Right atrium auricular region (tissue), 2 donors: ENCODE measurements around the gene SCN8A. TPM values are rescaled to one million over a fixed set of nuclear protein-coding genes. Genes with fewer than 3 reads are reported as not detected.
"Not testable (repeated sequence)": the region's sequence is repeated elsewhere in the genome, so short reads cannot be mapped to it uniquely, and the experiment has no call there.

ENCODE experiments used
- DNase-seq: peaks from one replicate; pipeline ENCODE4 v3.0.0-alpha.2; 2019; ENCODE audit warnings: low spot score
- H3K27ac ChIP-seq, 2 donors: fragments of 200-600 bp; sonication (generic); 1 replicate in 1 of 2; 2 replicates in 1 of 2; pipeline ENCODE4 v1.5.1; 2016 to 2019
- H3K27me3 ChIP-seq, 2 donors: fragments of 200-600 bp; sonication (generic); one replicate each; pipeline versions ENCODE4 v1.5.1 to v1.6.0; 2017 to 2019
- H3K36me3 ChIP-seq: fragments of 200-600 bp; sonication (generic); one replicate; pipeline ENCODE4 v1.5.1; 2016
- H3K4me1 ChIP-seq, 2 donors: fragments of 200-600 bp; sonication (generic); one replicate each; pipeline versions ENCODE4 v1.5.1 to v1.6.0; 2017 to 2019
- H3K4me3 ChIP-seq, 2 donors: fragments of 200-600 bp; sonication (generic); 1 replicate in 1 of 2; 2 replicates in 1 of 2; pipeline ENCODE4 v1.5.1; 2017 to 2019; ENCODE audit warnings: mild to moderate bottlenecking in 1 of 2, moderate library complexity in 1 of 2
- H3K9me3 ChIP-seq, 2 donors: fragments of 200-600 bp; sonication (generic); one replicate each; pipeline ENCODE4 v1.5.1; 2019
- CTCF ChIP-seq, 2 donors: fragments of 200-600 bp; sonication (generic); IDR thresholded peaks; one replicate each; pipeline ENCODE4 v1.5.1; 2019; ENCODE audit warnings: antibody characterized with exemption in 2 of 2
- total RNA-seq, 2 donors: library from RNA; depleted of rRNA; stranded (reverse); fragments of >200 nt; gene quantifications; one replicate each; pipeline ENCODE4 v1.1.0, GENCODE V29; 2016

SCN8A gene
- total RNA-seq, 2 donors from 2014 or later = 0.19 to 0.24 TPM

GRCh38 chr12:51788876-51789275 lies 197.8 kb downstream of the SCN8A start:
- Histone ChIP-seq H3K9me3 (no peaks in the 10 kb centered on the region), H3K4me1 (no peaks in the 10 kb centered on the region)
- no peak for TF ChIP-seq CTCF (IDR thresholded peaks at IDR 0.05)

DNA sequence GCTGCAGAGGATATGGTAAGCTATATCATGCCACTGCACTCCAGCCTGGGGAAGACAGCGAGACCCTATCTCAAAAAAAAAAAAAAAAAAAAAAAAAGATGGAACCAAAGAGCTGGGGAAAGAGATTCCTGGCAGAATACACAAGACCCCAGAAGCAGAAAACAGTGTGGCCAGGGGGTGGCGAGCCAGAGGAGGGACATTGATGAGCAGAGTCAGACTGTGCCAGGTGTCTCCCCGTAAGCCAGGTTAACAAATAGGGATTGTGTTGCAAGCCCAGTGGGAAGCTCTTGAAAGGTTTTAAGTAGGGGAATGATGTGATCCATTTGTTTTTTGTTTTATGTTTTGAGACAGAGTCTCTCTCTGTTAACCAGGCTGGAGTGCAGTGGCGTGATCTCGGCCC lies 201.4 kb downstream of the SCN8A start:
- H3K27ac ChIP-seq = no peak overlapping the region
- no peaks in the 10 kb centered on the region for H3K4me1 ChIP-seq
- TF ChIP-seq CTCF (IDR thresholded peaks at IDR 0.05) = no peak
- no peaks in the 10 kb centered on the region for H3K36me3 ChIP-seq
- no peaks in the 10 kb centered on the region for H3K9me3 ChIP-seq
- H3K4me3 ChIP-seq = no peak overlapping the region
- DNase-seq = no peak
- no peaks in the 10 kb centered on the region for H3K27me3 ChIP-seq

More at GRCh38 chr12:51788876-51789275, 197.8 kb downstream of the SCN8A start:
- no peak overlapping the region for H3K27ac ChIP-seq
- H3K27me3 ChIP-seq = no peaks in the 10 kb centered on the region
- no peak overlapping the region for H3K4me3 ChIP-seq
- no peak for DNase-seq
- H3K36me3 ChIP-seq = no peaks in the 10 kb centered on the region

DNA sequence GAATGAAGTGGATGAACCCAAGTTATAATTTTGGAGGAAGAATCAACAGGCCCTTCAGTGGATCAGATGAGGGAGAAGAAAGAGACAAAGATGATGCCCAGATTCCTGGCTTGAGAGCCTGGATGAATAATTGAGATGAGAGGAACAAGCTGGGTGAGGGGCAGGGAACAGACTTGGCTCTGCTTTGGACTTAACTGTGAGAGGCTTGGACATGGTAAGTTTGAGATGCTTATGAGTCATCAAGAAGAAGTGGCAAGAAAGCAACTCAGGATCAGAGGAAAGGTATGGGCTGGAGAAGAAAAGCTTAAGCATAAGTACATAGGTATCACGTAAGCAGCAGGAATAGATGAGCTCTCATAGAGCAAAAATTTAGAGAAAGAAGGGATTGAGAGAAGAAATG lies 202.2 kb downstream of the SCN8A start:
- no peak overlapping the region for H3K4me3 ChIP-seq
- no peak overlapping the region for H3K27ac ChIP-seq
- H3K27me3 ChIP-seq = no peaks in the 10 kb centered on the region
- no peaks in the 10 kb centered on the region for H3K4me1 ChIP-seq
- no peaks in the 10 kb centered on the region for H3K9me3 ChIP-seq
- H3K36me3 ChIP-seq = no peaks in the 10 kb centered on the region
- no peak for TF ChIP-seq CTCF (IDR thresholded peaks at IDR 0.05)
- DNase-seq = no peak

- no peaks in the 10 kb centered on the region for H3K9me3 ChIP-seq
- TF ChIP-seq CTCF (IDR thresholded peaks at IDR 0.05) = no peak
- no peaks in the 10 kb centered on the region for H3K4me1 ChIP-seq
- DNase-seq = no peak
- H3K4me3 ChIP-seq = no peak overlapping the region
- no peaks in the 10 kb centered on the region for H3K27me3 ChIP-seq
- H3K36me3 ChIP-seq = no peaks in the 10 kb centered on the region
- no peak overlapping the region for H3K27ac ChIP-seq
Measured at GRCh38 chr12:51797301-51797700, 206.3 kb downstream of the SCN8A start.

GRCh38 chr12:51798051-51798450 lies 207.0 kb downstream of the SCN8A start:
- DNase-seq, H3K36me3 ChIP-seq, H3K27me3 ChIP-seq, H3K4me1 ChIP-seq, H3K9me3 ChIP-seq, H3K27ac ChIP-seq, H3K4me3 ChIP-seq: not testable (repeated sequence)

DNA sequence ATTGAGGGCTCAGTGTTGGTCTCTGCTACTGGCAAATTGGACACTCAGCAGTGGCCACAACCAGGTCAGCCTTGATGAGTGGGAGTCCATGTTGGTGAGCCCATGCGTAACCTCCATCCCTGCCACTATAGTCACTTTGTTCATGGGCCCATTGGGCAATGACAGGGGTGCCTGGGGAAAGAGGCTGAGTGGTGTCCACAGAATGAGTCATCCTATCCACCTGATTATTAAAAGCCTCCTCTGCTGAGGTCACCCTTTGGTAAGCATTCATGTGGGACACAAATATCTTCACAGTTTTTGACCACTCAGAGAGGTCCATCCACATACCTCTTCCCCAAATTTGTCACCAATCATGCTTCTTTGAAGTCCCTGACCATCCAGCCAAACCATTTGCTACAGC lies 207.5 kb downstream of the SCN8A start:
- Histone ChIP-seq H3K27me3 (no peaks in the 10 kb centered on the region), H3K27ac (no peak overlapping the region), H3K4me1 (no peaks in the 10 kb centered on the region), H3K4me3 (no peak overlapping the region), H3K9me3 (no peaks in the 10 kb centered on the region), H3K36me3 (no peaks in the 10 kb centered on the region)
- no peak for TF ChIP-seq CTCF (IDR thresholded peaks at IDR 0.05)
- no peak for DNase-seq
